Muscle of arm (tissue), 12 donors: ENCODE data around the gene NLRX1. TPM values are rescaled to one million over a fixed set of nuclear protein-coding genes. Genes with fewer than 3 reads are reported as not detected.
"Not testable (repeated sequence)": the region's sequence is repeated elsewhere in the genome, so short reads cannot be mapped to it uniquely, and the experiment has no call there.

Source experiments
- DNase-seq: peaks from one replicate; pipeline ENCODE4 v3.0.0-alpha.2; 2013
- polyA plus RNA-seq, 12 donors: library from polyadenylated mRNA; unstranded; fragments of 120-200 nt; gene quantifications; one replicate each; pipeline ENCODE4 v1.2.1, GENCODE V29; 2013; ENCODE audit not compliant: insufficient read length in 12 of 12

Gene NLRX1
- polyA plus RNA-seq, 12 donors: 9.1 to 18.3 (median 11.6) TPM; not detected in 1

GRCh38 chr11:119153049-119153818 is 15.3 kb upstream of the NLRX1 start:
- no peak for DNase-seq

GRCh38 chr11:119154178-119154577 is 14.3 kb upstream of the NLRX1 start:
- no peak for DNase-seq

DNA sequence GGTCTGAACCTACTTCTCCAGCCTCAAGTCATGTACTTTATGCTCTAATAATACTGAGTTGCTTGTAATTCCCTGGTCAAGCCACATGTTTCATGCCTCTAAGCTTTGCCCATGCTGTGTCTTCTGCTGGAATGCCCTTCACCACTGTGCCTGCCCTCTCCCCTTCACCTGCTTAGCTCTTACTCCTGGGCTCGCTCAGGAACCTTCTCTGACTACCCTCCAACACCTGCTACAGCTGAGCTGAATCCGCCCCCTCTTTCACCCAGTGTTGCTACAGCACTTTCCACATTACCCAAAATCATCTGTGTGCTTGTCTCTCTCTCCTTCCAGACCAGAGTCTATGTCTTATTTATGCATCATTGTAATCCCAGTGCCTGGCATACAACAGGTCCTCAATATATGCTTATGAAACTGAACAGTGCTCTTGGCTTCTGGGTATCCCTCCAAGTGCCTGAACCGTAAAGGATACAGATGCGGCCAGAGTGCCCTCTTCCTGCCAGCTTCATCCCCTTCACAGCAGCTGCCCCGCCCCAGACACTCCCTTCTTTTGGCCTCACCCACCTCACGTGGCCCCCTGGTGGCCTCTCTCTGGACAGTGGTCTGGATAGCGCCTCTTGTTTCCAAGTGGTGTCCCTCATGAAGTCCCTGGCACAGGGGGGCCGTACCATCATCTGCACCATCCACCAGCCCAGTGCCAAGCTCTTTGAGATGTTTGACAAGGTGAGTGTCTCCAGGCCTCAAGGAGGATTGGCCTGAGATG is 12.6 kb upstream of the NLRX1 start:
- DNase-seq: no peak

DNA sequence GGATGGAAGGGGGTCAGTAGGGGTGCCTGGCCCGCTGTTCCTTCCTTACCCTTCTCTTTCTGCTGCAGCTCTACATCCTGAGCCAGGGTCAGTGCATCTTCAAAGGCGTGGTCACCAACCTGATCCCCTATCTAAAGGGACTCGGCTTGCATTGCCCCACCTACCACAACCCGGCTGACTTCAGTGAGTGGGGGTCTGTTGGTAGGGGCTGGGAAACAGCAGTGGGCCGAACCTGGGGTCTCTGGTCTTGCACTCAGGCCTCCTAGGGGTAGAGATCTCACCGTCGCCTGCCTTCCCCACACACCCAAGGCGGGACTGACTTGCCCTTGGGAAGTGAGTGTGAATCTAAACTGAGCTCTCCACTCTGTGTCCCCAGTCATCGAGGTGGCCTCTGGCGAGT is 12.0 kb upstream of the NLRX1 start:
- DNase-seq: no peak

- no peak for DNase-seq
These were observed 11.5 kb upstream of the NLRX1 start for GRCh38 chr11:119157063-119157462.

DNA sequence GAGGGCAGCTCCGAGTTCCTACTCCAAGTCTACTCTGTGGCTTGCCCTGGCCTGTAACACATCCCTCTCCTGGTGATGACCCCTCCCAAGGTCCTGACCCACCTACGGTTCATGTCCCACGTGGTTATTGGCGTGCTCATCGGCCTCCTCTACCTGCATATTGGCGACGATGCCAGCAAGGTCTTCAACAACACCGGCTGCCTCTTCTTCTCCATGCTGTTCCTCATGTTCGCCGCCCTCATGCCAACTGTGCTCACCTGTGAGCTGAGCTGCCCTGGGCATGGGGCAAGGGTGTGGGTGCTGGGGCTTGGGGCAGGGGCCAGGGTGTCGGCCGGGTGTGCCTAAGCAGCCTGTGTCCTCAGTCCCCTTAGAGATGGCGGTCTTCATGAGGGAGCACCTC is 10.1 kb upstream of the NLRX1 start:
- DNase-seq: no peak

DNA sequence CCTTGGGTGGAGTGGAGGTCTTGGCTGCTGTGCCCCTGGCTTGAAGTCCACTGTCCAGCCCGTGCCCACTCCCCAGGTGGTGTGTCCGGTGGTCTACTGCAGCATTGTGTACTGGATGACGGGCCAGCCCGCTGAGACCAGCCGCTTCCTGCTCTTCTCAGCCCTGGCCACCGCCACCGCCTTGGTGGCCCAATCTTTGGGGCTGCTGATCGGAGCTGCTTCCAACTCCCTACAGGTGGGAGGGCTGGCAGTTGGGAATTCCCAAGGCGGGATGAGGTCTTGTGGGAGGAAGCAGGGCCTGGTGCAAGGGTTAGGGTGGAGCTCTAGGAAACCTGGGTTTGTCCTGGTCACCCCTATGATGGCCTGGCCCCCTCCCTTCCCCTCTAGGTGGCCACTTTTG is 8.4 kb upstream of the NLRX1 start:
- DNase-seq: no peak

GRCh38 chr11:119161871-119162270 is 6.7 kb upstream of the NLRX1 start:
- no peak for DNase-seq

DNA sequence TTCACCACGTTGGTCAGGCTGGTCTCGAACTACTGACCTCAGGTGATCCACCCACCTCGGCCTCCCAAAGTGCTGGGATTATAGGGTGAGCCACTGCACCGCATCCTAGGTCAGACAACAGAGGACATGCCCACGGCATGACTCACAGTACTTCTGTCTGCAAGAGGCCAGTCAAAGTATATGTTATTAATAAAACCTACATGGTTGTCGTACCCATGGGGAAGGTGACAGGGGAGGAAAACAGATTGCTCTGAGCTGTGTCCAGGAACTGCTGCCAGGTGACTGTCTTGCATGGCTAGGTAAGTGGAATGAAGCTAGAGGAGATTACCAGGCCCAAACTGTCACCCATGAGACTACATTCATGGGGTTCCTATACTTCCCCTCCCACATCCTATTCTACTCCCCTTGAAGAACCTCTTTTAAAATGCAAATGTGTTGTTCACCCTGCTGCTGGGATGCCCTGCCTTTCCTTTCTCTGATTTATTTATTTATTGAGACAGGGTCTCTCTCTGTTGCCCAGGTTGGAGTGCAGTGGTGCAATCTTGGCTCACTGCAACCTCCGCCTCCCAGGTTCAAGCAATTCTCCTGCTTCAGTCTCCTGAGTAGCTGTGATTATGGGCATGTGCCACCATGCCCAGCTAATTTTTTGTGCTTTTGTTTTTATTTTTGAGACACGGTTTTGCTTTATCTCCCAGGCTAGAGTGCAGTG is 2.0 kb upstream of the NLRX1 start:
- no peak for DNase-seq

GRCh38 chr11:119167077-119167458 is 1.5 kb upstream of the NLRX1 start:
- not testable (repeated sequence) for DNase-seq

- DNase-seq: no peak
These were observed 592 bp upstream of the NLRX1 start for GRCh38 chr11:119167933-119168332.

GRCh38 chr11:119169282-119169719 is 776 bp downstream of the NLRX1 start:
- peak; percentile 31 for DNase-seq

- no peak for DNase-seq
These were observed 4.0 kb downstream of the NLRX1 start for GRCh38 chr11:119172513-119172912.

- no peak for DNase-seq
These were observed 4.9 kb downstream of the NLRX1 start for GRCh38 chr11:119173453-119173852.

DNA sequence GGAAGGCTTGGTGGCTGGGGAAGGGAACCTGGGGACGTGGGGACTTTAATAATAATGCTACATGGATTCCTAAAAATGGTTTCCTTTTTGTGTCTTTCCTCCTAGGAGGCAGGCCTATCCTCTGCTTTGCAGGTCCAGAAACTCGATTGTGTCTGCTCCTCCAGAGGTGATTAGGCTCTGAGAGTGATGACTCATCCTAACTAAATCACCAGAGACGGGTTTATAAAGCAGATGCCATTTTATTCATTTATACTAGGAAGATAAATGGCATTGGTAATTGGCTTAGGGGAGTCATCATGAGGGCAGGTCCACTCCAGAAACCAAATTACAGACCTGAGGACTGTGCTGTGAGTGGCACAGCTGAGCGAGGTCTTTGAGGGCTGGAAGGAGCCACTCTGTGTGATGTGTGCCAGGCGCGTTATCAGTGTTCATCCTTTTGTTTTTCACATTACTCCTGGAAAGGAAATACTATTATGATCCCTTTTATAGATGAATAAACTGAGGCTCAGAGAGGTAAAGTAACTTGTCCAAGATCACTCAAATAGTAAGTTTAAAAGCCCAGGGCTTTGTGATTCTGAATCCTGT is 7.1 kb downstream of the NLRX1 start:
- no peak for DNase-seq

DNA sequence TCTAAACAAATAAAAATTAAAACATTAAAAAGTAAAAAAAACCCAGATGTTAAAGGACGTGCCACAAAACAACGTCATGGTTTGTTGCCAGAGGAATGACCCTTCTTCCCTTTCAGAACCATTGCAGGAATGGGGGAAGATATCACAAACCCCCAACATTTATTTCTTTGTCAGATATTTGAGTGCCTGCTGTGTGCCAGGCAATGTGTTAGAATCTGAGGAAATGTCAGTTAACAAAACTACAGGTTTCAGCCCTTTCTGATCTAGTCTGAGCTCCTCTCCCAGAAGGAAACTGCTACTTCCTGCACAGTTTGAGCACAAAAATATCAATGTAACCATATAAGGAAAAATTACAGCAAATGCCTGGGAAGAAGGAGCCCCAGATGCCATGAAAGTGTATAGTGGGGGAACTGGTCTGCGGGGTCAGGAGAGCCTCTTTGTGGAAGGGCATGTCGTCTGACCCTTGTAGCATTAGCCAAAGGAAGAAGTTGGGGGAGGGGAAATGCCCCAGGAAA is 9.7 kb downstream of the NLRX1 start:
- DNase-seq: no peak

GRCh38 chr11:119179342-119179741 is 10.8 kb downstream of the NLRX1 start:
- DNase-seq: no peak

DNA sequence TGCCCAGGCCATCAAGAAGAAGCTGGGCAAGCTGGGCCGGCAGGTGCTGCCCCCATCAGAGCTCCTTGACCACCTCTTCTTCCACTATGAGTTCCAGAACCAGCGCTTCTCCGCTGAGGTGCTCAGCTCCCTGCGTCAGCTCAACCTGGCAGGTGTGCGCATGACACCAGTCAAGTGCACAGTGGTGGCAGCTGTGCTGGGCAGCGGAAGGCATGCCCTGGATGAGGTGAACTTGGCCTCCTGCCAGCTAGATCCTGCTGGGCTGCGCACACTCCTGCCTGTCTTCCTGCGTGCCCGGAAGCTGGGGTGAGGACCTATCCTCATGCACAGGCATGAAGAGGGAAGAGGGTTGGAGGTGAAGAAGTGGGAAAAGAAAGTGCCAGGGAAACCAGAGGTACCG is 11.5 kb downstream of the NLRX1 start:
- no peak for DNase-seq

DNA sequence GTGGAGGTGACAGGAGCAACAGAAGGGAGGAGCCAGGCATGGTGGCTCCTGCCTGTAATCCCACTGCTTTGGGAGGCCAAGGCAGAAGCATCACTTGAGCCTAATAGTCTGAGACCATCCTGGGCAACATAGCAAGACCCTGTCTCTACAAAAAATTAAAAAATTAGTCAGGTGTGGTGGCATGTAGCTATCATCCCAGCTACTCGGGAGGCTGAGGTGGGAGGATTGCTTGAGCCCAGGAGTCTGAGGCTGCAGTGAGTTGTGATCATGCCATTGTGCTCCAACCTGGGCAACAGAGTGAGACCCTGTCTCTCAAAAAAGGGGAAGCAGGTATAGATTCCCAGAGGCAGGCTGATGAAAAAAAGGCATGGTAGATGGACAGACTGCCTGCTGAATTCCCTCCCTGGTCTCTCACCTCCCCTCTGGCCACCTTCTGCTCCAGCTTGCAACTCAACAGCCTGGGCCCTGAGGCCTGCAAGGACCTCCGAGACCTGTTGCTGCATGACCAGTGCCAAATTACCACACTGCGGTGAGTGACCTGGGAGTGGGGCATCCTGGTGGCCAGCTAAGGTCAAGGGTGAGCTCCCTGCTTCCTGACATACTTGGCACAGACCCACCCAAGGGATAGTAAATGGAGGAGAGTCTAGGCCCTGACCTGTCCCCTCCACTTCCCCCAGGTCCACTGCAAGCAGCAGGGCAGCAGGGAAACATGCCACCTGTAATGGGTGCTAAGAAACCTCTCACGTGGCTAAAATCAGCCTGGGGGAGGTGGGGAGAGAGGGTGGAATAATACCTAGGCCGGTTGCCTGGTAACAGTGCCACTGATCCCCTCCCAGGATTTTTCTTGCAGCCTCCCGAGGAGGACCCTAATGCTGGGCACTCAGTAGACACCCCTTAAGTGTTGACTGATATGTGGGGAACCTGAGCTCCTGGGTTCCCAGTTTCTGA is 12.5 kb downstream of the NLRX1 start:
- DNase-seq: no peak

GRCh38 chr11:119181677-119182412 is 13.3 kb downstream of the NLRX1 start:
- DNase-seq: no peak
